K562 (cell line): ENCODE data around the gene SAMD14. TPM values are rescaled to one million over a fixed set of nuclear protein-coding genes. Genes with fewer than 3 reads are reported as not detected.

Source experiments
- ASH1L ChIP-seq: fragments of 450-650 bp; IDR thresholded peaks from 2 replicates; pipeline ENCODE4 v1.6.1; 2018; ENCODE audit warnings: borderline replicate concordance, mild to moderate bottlenecking, low read depth; ENCODE audit not compliant: partially characterized antibody
- CBFA2T2 ChIP-seq: fragments of 450-650 bp; conservative IDR thresholded peaks from 2 replicates; pipeline ENCODE4 v1.6.1; 2017; ENCODE audit warnings: mild to moderate bottlenecking
- EGR1 ChIP-seq: fragments of 450-650 bp; conservative IDR thresholded peaks from 2 replicates; pipeline ENCODE4 v1.6.1; 2017; ENCODE audit warnings: mild to moderate bottlenecking
- FOXA3 ChIP-seq, 2 experiments: fragments of 450-650 bp in 1 of 2; sonication (generic) in 1 of 2; formaldehyde crosslinking; IDR thresholded peaks in 1 of 2; conservative IDR thresholded peaks in 1 of 2; 2 replicates each; pipeline versions ENCODE4 v1.4.0 to v1.8.0; 2020 to 2022; ENCODE audit warnings: mild to moderate bottlenecking in 2 of 2, missing genetic modification reagents in 1 of 2
- HNRNPH1 ChIP-seq: fragments of 200-400 bp; formaldehyde crosslinking; optimal IDR thresholded peaks from 2 replicates; pipeline ENCODE3; 2017; ENCODE audit warnings: low read depth, mild to moderate bottlenecking, low read length, moderate library complexity
- MYNN ChIP-seq, 2 experiments: sonication (generic); formaldehyde crosslinking in 1 of 2; IDR thresholded peaks; 2 replicates each; pipeline versions ENCODE4 v1.5.0 to v1.6.1; 2016 to 2020; ENCODE audit warnings: antibody characterized with exemption in 1 of 2, missing genetic modification reagents in 1 of 2
- NBN ChIP-seq: fragments of 450-650 bp; IDR thresholded peaks from 2 replicates; pipeline ENCODE4 v1.6.1; 2016; ENCODE audit warnings: low read depth, mild to moderate bottlenecking
- NELFE ChIP-seq: IDR thresholded peaks from 2 replicates; pipeline ENCODE4 v1.6.1; 2011; ENCODE audit warnings: mild to moderate bottlenecking; ENCODE audit not compliant: insufficient read depth, insufficient read length
- RBM17 ChIP-seq: fragments of 200-400 bp; formaldehyde crosslinking; IDR thresholded peaks from 2 replicates; pipeline ENCODE4 v1.6.1; 2017; ENCODE audit warnings: low read depth, mild to moderate bottlenecking, low read length, borderline replicate concordance
- ZNF197 ChIP-seq: fragments of 200-800 bp; sonication (Bioruptor generic); IDR thresholded peaks from 2 replicates; pipeline ENCODE4 v1.6.1; 2016; ENCODE audit warnings: low read depth, missing genetic modification characterization, missing compliant biosample characterization
- ZNF3 ChIP-seq: fragments of 250-450 bp; sonication (Bioruptor Pico); IDR thresholded peaks from 2 replicates; pipeline ENCODE4 v1.5.0; 2021; ENCODE audit warnings: mild to moderate bottlenecking, moderate library complexity
- polyA plus RNA-seq, 8 experiments: library from polyadenylated mRNA; depleted of rRNA in 4 of 8; stranded (reverse) in 5 of 8; unstranded in 3 of 8; fragments of >200 nt; fragmentation: Nextera tagmentation in 2 of 8; fragmentation: Illumina TruSeq in 1 of 8; extraction: Ambion mirVana in 2 of 8; extraction: Trizol in 1 of 8; gene quantifications; 2 replicates each; pipeline versions ENCODE4 v1.2.1 to v1.2.3, GENCODE V29; 2011 to 2014; ENCODE audit warnings: inconsistent platforms in 1 of 8, missing spikeins in 1 of 8
- total RNA-seq, 7 experiments: library from RNA; depleted of rRNA in 6 of 7; stranded (reverse); fragments of >200 nt in 6 of 7; fragmentation: Illumina TruSeq in 2 of 7; extraction: Trizol in 2 of 7; gene quantifications; 2 replicates each; pipeline versions ENCODE4 v1.2.1 to v1.2.3, GENCODE V29; 2011 to 2021; ENCODE audit warnings: low replicate concordance in 1 of 7
- TF ChIP-seq, protein P1 (sequence below): conservative IDR thresholded peaks from 2 replicates; pipeline ENCODE4 v1.6.1; 2011; ENCODE audit warnings: low read depth, mild to moderate bottlenecking, low read length; ENCODE audit not compliant: control insufficient read depth
- TF ChIP-seq, protein P2 (sequence below): fragments of 450-650 bp; IDR thresholded peaks from 2 replicates; pipeline ENCODE4 v1.6.1; 2016; ENCODE audit warnings: mild to moderate bottlenecking, moderate library complexity

The SAMD14 gene
- total and polyA plus RNA-seq, 9 of the 15 experiments (the other 6 are each of a cell fraction or from before 2014, with no cell fraction given), result 0.04 to 0.07 TPM; not detected in 7

DNA sequence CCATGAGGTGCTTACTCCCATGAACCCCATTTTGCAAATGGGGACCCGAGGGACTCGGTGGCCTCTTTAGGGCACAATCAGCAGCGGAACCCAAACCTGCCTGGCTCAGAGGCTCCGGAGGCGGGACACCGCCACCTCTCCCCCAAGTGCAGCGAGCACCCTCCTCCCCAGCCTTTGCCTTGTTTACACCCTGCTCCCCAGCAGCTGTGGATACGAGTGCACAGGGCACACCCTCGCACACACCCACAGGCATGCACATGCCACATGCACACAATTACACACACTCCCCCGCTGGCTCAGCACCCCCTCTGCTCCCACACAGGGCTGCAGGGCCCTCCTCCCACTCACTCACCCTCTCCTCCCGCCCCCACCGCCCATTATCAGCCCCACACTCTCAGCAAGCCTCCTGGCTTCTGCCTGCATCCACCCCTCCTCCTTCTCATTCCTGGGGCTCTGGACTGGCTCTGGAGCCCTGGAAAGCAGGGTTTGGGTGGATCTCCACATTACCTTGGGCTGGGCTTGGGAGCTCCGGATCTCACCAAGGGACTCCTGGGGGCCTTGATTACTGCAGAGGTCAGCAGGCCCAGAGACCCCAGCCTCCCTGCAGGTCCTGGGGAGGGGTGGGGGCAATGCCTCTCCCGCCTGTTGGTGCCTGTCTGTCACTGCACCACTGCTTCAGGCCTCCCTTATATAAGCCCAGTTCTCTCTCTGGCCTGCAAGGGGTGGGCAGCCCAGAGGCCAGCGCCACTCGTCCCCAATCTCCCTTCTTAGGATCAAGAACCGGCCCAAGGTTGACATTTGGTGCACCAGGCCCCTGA is 28.4 kb downstream of the SAMD14 start (continued):
- no peak for TF ChIP-seq HNRNPH1
- no peak for TF ChIP-seq ASH1L
- TF ChIP-seq ZNF197 (CRISPR knock-in tag), result no peak
- TF ChIP-seq, protein P1, sequence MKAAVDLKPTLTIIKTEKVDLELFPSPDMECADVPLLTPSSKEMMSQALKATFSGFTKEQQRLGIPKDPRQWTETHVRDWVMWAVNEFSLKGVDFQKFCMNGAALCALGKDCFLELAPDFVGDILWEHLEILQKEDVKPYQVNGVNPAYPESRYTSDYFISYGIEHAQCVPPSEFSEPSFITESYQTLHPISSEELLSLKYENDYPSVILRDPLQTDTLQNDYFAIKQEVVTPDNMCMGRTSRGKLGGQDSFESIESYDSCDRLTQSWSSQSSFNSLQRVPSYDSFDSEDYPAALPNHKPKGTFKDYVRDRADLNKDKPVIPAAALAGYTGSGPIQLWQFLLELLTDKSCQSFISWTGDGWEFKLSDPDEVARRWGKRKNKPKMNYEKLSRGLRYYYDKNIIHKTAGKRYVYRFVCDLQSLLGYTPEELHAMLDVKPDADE, result no peak
- no peak for TF ChIP-seq NELFE
- TF ChIP-seq EGR1, result peak; percentile 96
- TF ChIP-seq ZNF3 (CRISPR knock-in tag), result no peak
- TF ChIP-seq, protein P2, sequence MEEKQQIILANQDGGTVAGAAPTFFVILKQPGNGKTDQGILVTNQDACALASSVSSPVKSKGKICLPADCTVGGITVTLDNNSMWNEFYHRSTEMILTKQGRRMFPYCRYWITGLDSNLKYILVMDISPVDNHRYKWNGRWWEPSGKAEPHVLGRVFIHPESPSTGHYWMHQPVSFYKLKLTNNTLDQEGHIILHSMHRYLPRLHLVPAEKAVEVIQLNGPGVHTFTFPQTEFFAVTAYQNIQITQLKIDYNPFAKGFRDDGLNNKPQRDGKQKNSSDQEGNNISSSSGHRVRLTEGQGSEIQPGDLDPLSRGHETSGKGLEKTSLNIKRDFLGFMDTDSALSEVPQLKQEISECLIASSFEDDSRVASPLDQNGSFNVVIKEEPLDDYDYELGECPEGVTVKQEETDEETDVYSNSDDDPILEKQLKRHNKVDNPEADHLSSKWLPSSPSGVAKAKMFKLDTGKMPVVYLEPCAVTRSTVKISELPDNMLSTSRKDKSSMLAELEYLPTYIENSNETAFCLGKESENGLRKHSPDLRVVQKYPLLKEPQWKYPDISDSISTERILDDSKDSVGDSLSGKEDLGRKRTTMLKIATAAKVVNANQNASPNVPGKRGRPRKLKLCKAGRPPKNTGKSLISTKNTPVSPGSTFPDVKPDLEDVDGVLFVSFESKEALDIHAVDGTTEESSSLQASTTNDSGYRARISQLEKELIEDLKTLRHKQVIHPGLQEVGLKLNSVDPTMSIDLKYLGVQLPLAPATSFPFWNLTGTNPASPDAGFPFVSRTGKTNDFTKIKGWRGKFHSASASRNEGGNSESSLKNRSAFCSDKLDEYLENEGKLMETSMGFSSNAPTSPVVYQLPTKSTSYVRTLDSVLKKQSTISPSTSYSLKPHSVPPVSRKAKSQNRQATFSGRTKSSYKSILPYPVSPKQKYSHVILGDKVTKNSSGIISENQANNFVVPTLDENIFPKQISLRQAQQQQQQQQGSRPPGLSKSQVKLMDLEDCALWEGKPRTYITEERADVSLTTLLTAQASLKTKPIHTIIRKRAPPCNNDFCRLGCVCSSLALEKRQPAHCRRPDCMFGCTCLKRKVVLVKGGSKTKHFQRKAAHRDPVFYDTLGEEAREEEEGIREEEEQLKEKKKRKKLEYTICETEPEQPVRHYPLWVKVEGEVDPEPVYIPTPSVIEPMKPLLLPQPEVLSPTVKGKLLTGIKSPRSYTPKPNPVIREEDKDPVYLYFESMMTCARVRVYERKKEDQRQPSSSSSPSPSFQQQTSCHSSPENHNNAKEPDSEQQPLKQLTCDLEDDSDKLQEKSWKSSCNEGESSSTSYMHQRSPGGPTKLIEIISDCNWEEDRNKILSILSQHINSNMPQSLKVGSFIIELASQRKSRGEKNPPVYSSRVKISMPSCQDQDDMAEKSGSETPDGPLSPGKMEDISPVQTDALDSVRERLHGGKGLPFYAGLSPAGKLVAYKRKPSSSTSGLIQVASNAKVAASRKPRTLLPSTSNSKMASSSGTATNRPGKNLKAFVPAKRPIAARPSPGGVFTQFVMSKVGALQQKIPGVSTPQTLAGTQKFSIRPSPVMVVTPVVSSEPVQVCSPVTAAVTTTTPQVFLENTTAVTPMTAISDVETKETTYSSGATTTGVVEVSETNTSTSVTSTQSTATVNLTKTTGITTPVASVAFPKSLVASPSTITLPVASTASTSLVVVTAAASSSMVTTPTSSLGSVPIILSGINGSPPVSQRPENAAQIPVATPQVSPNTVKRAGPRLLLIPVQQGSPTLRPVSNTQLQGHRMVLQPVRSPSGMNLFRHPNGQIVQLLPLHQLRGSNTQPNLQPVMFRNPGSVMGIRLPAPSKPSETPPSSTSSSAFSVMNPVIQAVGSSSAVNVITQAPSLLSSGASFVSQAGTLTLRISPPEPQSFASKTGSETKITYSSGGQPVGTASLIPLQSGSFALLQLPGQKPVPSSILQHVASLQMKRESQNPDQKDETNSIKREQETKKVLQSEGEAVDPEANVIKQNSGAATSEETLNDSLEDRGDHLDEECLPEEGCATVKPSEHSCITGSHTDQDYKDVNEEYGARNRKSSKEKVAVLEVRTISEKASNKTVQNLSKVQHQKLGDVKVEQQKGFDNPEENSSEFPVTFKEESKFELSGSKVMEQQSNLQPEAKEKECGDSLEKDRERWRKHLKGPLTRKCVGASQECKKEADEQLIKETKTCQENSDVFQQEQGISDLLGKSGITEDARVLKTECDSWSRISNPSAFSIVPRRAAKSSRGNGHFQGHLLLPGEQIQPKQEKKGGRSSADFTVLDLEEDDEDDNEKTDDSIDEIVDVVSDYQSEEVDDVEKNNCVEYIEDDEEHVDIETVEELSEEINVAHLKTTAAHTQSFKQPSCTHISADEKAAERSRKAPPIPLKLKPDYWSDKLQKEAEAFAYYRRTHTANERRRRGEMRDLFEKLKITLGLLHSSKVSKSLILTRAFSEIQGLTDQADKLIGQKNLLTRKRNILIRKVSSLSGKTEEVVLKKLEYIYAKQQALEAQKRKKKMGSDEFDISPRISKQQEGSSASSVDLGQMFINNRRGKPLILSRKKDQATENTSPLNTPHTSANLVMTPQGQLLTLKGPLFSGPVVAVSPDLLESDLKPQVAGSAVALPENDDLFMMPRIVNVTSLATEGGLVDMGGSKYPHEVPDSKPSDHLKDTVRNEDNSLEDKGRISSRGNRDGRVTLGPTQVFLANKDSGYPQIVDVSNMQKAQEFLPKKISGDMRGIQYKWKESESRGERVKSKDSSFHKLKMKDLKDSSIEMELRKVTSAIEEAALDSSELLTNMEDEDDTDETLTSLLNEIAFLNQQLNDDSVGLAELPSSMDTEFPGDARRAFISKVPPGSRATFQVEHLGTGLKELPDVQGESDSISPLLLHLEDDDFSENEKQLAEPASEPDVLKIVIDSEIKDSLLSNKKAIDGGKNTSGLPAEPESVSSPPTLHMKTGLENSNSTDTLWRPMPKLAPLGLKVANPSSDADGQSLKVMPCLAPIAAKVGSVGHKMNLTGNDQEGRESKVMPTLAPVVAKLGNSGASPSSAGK, result peak; percentile 20; the same call in 1 of the 2 replicates
- peak; percentile 34; the same call in 1 of the 2 replicates for TF ChIP-seq CBFA2T2
- TF ChIP-seq NBN, result no peak
- TF ChIP-seq RBM17, result no peak
- peak; percentile 55; the same call in 1 of the 2 replicates for TF ChIP-seq MYNN (IDR thresholded peaks at IDR 0.05)
- TF ChIP-seq MYNN (CRISPR knock-in tag; IDR thresholded peaks at IDR 0.05), result no peak
- TF ChIP-seq FOXA3 (CRISPR knock-in tag; conservative IDR thresholded peaks at IDR 0.05 in 1 of 2, IDR thresholded peaks at IDR 0.05 in 1 of 2), result peak in 1 of 2 experiments; percentile 86; a peak in 1 of 4 replicates
